Measurements from ENCODE around the gene ACO1. TPM values are rescaled to one million over a fixed set of nuclear protein-coding genes. Genes with fewer than 3 reads are reported as not detected.
A peak's percentile ranks its signal among the peaks of the same experiment; 100 is the strongest.

Gene ACO1
- total and polyA plus RNA-seq, 9 of the 15 experiments (the other 6 are each of a cell fraction or from before 2014, with no cell fraction given) = 0.96 to 29.7 (median 16.9) TPM

DNA sequence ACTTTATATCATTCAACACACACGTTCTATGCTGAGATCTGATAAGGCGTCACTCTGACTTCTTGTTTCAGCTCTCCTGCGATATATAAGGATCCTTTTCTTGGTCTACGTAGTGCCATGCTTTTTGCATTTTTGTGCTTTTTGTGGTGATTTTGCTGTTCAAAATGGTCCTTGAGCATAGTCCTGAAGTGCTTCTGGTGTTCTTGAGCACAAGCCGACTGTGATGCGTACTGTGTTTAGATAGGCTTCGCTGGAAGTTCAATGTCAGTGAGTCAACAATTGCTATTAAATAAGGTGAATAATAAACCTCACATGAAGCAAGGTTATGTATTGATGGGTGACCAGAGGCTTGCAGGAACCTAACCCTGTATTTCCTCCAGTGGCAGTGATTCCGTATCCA, 46.8 kb downstream of the ACO1 start (continued):
- no peak for TF ChIP-seq E4F1 (CRISPR knock-in tag; IDR thresholded peaks at IDR 0.05; ENCODE audit: borderline replicate concordance)

GRCh38 chr9:32431940-32432555, 47.6 kb downstream of the ACO1 start:
- FAIRE-seq = no peak
- no peaks in the 10 kb centered on the region for H3K9me1 ChIP-seq (ENCODE audit: control insufficient read depth, insufficient read depth, low read length)
- H3K4me2 ChIP-seq (ENCODE audit: insufficient read depth, low read length) = no peak overlapping the region
- intact Hi-C loops (cut with micrococcal nuclease) (loop anchor here (2.0 kb wide), 1 partner anchor 47 kb away; the partner anchor contains the start of gene ACO1), in situ Hi-C loops (cut with MboI) (no loop called here)
- peak; percentile 24 to 50 (median 44) for DNase-seq (ENCODE audit: extremely low read depth in 1 of 4, low spot score in 3 of 4)
- no TSS peak for BruUV-seq (replicated peaks)
- no peak overlapping the region for H2AFZ ChIP-seq (ENCODE audit: low read depth, low read length)
- peaks cover 0 to 5% of the 10 kb centered on the region in 2 experiments; a peak in 2 of 5 replicates for H3K4me1 ChIP-seq (replicated peaks in 1 of 2; ENCODE audit: control insufficient read depth in 2 of 2, insufficient read depth in 2 of 2, low read length in 2 of 2)
- H3K36me3 ChIP-seq (ENCODE audit: control insufficient read depth, insufficient read depth, low read length) = peaks cover 35% of the 10 kb centered on the region; the same call in 2 of the 3 replicates
- POLR2A ChIA-PET = no interaction called here
- H3K27ac ChIP-seq (ENCODE audit: extremely low read depth, low read depth, low read length) = no peak overlapping the region
- CTCF ChIA-PET (ENCODE audit: low intra/inter-chr PET ratio) = interaction anchor here (0.6 to 1.1 kb wide), 2 partner anchors 53 to 54 kb away, joined by 3 read pairs; no protein-coding TSS in a partner anchor
- H3K27me3 ChIP-seq (ENCODE audit: control insufficient read depth in 2 of 2, insufficient read depth in 2 of 2, low read length in 2 of 2) = no peaks in the 10 kb centered on the region
- H3K9me3 ChIP-seq (replicated peaks; ENCODE audit: control insufficient read depth, insufficient read depth, low read depth, low read length) = no peaks in the 10 kb centered on the region
- no peaks in the 10 kb centered on the region for H3K79me2 ChIP-seq (ENCODE audit: control insufficient read depth, insufficient read depth, low read length)
- H3K9ac ChIP-seq (ENCODE audit: insufficient read depth in 1 of 2, low read depth in 2 of 2, low read length in 2 of 2) = no peak overlapping the region
- 66% methylated on average over 9 of the region's 10 CpGs for WGBS (ENCODE audit: insufficient coverage, low coverage, missing lambda C conversion rate)
- peak; percentile 86 for ATAC-seq
- no peaks in the 10 kb centered on the region for H4K20me1 ChIP-seq (replicated peaks; ENCODE audit: control insufficient read depth, insufficient read depth, low read length)
- H3K4me3 ChIP-seq = no peak overlapping the region
- no peak for TF ChIP-seq FOXA1 (IDR thresholded peaks at IDR 0.05; ENCODE audit: borderline replicate concordance)
- no peak for TF ChIP-seq ELF1 (tag; IDR thresholded peaks at IDR 0.05)
- TF ChIP-seq, protein P1, sequence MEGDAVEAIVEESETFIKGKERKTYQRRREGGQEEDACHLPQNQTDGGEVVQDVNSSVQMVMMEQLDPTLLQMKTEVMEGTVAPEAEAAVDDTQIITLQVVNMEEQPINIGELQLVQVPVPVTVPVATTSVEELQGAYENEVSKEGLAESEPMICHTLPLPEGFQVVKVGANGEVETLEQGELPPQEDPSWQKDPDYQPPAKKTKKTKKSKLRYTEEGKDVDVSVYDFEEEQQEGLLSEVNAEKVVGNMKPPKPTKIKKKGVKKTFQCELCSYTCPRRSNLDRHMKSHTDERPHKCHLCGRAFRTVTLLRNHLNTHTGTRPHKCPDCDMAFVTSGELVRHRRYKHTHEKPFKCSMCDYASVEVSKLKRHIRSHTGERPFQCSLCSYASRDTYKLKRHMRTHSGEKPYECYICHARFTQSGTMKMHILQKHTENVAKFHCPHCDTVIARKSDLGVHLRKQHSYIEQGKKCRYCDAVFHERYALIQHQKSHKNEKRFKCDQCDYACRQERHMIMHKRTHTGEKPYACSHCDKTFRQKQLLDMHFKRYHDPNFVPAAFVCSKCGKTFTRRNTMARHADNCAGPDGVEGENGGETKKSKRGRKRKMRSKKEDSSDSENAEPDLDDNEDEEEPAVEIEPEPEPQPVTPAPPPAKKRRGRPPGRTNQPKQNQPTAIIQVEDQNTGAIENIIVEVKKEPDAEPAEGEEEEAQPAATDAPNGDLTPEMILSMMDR (IDR thresholded peaks at IDR 0.05 in 2 of 3, conservative IDR thresholded peaks at IDR 0.05 in 1 of 3; ENCODE audit: insufficient read depth in 2 of 3, low read depth in 1 of 3, low read length in 3 of 3) = peak; percentile 50 to 61 (median 53)
- TF ChIP-seq BACH1 (tag; IDR thresholded peaks at IDR 0.05) = no peak
- TF ChIP-seq RAD21 (CRISPR knock-in tag; conservative IDR thresholded peaks at IDR 0.05 in 1 of 2, IDR thresholded peaks at IDR 0.05 in 1 of 2) = peak in 1 of 2 experiments; percentile 34; a peak in 2 of 4 replicates
- TF ChIP-seq ZNF518B (CRISPR knock-in tag; IDR thresholded peaks at IDR 0.05) = no peak
- peak; percentile 44; the same call in 1 of the 2 replicates for TF ChIP-seq TFAP4 (CRISPR knock-in tag; IDR thresholded peaks at IDR 0.05; ENCODE audit: borderline replicate concordance)
- no peak for TF ChIP-seq HIVEP1 (CRISPR knock-in tag; IDR thresholded peaks at IDR 0.05)

Data from K562 (cell line).